CD14-positive monocyte (primary cell): Measurements from ENCODE around the gene ACOT7. TPM values are rescaled to one million over a fixed set of nuclear protein-coding genes. Genes with fewer than 3 reads are reported as not detected.

Experiments
- DNase-seq, 3 donors: peaks; one replicate each; pipeline ENCODE4 v3.0.0-alpha.2; 2011 to 2022
- H2AFZ ChIP-seq: 2 replicates; pipeline ENCODE4 v1.6.0; 2012; ENCODE audit warnings: mild to moderate bottlenecking, low read depth, low read length, inconsistent platforms; ENCODE audit not compliant: insufficient read depth, poor library complexity, severe bottlenecking
- H3K27ac ChIP-seq, 2 donors: 1 replicate in 1 of 2; 2 replicates in 1 of 2; pipeline ENCODE4 v1.5.1; 2012 to 2013; ENCODE audit warnings: low read length in 2 of 2, control low read depth in 1 of 2, inconsistent platforms in 1 of 2, low read depth in 1 of 2, mild to moderate bottlenecking in 1 of 2
- H3K27me3 ChIP-seq, 2 donors: one replicate each; pipeline versions ENCODE4 v1.6.0 to v1.6.1; 2011 to 2013; ENCODE audit warnings: low read length in 2 of 2; ENCODE audit not compliant: control insufficient read depth in 2 of 2, insufficient read depth in 2 of 2
- H3K36me3 ChIP-seq, 2 donors: replicated peaks in 1 of 2; 1 replicate in 1 of 2; 2 replicates in 1 of 2; pipeline versions ENCODE4 v1.5.1 to v1.6.1; 2012 to 2013; ENCODE audit warnings: low read length in 2 of 2, control low read depth in 1 of 2, inconsistent platforms in 1 of 2, mild to moderate bottlenecking in 1 of 2; ENCODE audit not compliant: insufficient read depth in 2 of 2, control insufficient read depth in 1 of 2
- H3K4me1 ChIP-seq, 2 donors: 1 replicate in 1 of 2; 2 replicates in 1 of 2; pipeline versions ENCODE4 v1.5.1 to v1.6.1; 2012 to 2013; ENCODE audit warnings: low read length in 2 of 2, control low read depth in 1 of 2, inconsistent platforms in 1 of 2, mild to moderate bottlenecking in 1 of 2, moderate library complexity in 1 of 2; ENCODE audit not compliant: insufficient read depth in 2 of 2, control insufficient read depth in 1 of 2
- H3K4me2 ChIP-seq: replicated peaks from 2 replicates; pipeline ENCODE3; 2012; ENCODE audit warnings: low read length, moderate library complexity, mild to moderate bottlenecking; ENCODE audit not compliant: poor library complexity, severe bottlenecking; ENCODE audit errors: extremely low read depth
- H3K4me3 ChIP-seq, 3 experiments: fragments of 200-600 bp in 1 of 3; sonication (generic) in 1 of 3; replicated peaks in 1 of 3; 1 replicate in 2 of 3; 2 replicates in 1 of 3; pipeline ENCODE4 v1.5.1; 2011 to 2013; ENCODE audit warnings: low read length in 3 of 3, mild to moderate bottlenecking in 3 of 3, control low read depth in 2 of 3, low read depth in 2 of 3, inconsistent platforms in 1 of 3, moderate library complexity in 1 of 3
- H3K79me2 ChIP-seq: 2 replicates; pipeline ENCODE4 v1.6.0; 2012; ENCODE audit warnings: mild to moderate bottlenecking, control low read depth, inconsistent platforms, low read length, moderate library complexity; ENCODE audit not compliant: insufficient read depth
- H3K9ac ChIP-seq: 2 replicates; pipeline ENCODE4 v1.6.0; 2017; ENCODE audit warnings: low read length, mild to moderate bottlenecking; ENCODE audit not compliant: insufficient read depth, poor library complexity, severe bottlenecking
- H3K9me3 ChIP-seq, 2 donors: replicated peaks in 1 of 2; 1 replicate in 1 of 2; 2 replicates in 1 of 2; pipeline versions ENCODE4 v1.5.1 to v1.6.1; 2012 to 2013; ENCODE audit warnings: low read length in 2 of 2, control low read depth in 1 of 2; ENCODE audit not compliant: control insufficient read depth in 1 of 2, insufficient read depth in 1 of 2
- H4K20me1 ChIP-seq: 2 replicates; pipeline ENCODE4 v1.6.0; 2012; ENCODE audit warnings: mild to moderate bottlenecking, low read length, control low read depth, moderate library complexity; ENCODE audit not compliant: insufficient read depth
- H3K27ac Mint-ChIP-seq, 7 donors: one replicate each; pipeline ENCODE4 v1.8.0; 2020; ENCODE audit warnings: mild to moderate bottlenecking in 7 of 7, mixed read lengths in 7 of 7, moderate library complexity in 6 of 7, inconsistent platforms in 2 of 7
- H3K27me3 Mint-ChIP-seq, 3 donors: one replicate each; pipeline ENCODE4 v1.8.0; 2021 to 2022; ENCODE audit warnings: low read depth in 3 of 3, mild to moderate bottlenecking in 3 of 3, mixed read lengths in 3 of 3, moderate library complexity in 3 of 3, inconsistent platforms in 1 of 3
- H3K36me3 Mint-ChIP-seq, 2 donors: one replicate each; pipeline ENCODE4 v1.8.0; 2020; ENCODE audit warnings: mixed read lengths in 2 of 2, inconsistent platforms in 1 of 2, mild to moderate bottlenecking in 1 of 2
- H3K4me1 Mint-ChIP-seq: one replicate; pipeline ENCODE4 v1.8.0; 2020; ENCODE audit warnings: mild to moderate bottlenecking, mixed read lengths
- H3K4me3 Mint-ChIP-seq, 2 donors: one replicate each; pipeline ENCODE4 v1.8.0; 2020; ENCODE audit warnings: mild to moderate bottlenecking in 2 of 2, mixed read lengths in 2 of 2, moderate library complexity in 1 of 2
- H3K9me3 Mint-ChIP-seq, 7 donors: one replicate each; pipeline ENCODE4 v1.8.0; 2020 to 2022; ENCODE audit warnings: mixed read lengths in 7 of 7, mild to moderate bottlenecking in 6 of 7, moderate library complexity in 6 of 7, inconsistent platforms in 2 of 7
- WGBS: methylation state at CpG from one replicate; pipeline ENCODE4 v1.1.5; 2013; ENCODE audit warnings: missing lambda C conversion rate; ENCODE audit not compliant: insufficient coverage; 5-methylcytosine and 5-hydroxymethylcytosine counted together
- intact Hi-C, 2 donors: fragments of 100-400 bp; cut with micrococcal nuclease; formaldehyde crosslinking; loops; one replicate each; pipeline versions ENCODE4 v1.15.0 to v1.15.1; 2023
- polyA plus RNA-seq, 3 donors: library from polyadenylated mRNA; depleted of rRNA in 1 of 3; unstranded in 2 of 3; stranded (reverse) in 1 of 3; fragments of 300-500 nt in 2 of 3; fragments of >200 nt in 1 of 3; fragmentation: Illumina TruSeq in 2 of 3; gene quantifications; 1 replicate in 2 of 3; 2 replicates in 1 of 3; pipeline ENCODE4 v1.2.3, GENCODE V29; 2012 to 2021
- TF ChIP-seq, protein P1 (sequence below): fragments of 200-600 bp; IDR thresholded peaks from one replicate; pipeline ENCODE4 v1.8.0; 2022; ENCODE audit warnings: antibody characterized with exemption, mild to moderate bottlenecking

The ACOT7 gene
- polyA plus RNA-seq, 3 donors = 0.63 to 4.3 (median 1.4) TPM

DNA sequence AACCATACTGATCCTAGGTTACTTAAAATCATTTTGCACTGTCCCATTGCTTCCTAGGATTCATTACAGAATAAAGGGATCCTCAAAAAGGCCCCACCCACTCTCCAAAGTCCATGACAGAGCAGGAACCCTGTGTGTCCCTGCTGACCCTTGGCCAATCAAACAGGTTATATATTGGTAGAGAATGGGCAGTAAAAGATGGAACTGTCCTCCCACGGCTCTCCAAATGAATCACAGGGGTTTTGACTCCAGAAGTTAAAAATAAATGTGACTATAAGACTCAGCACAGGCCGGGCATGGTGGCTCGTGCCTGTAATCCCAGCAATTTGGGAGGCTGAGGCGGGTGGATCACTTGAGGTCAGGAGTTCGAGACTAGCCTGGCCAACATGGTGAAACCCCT, 65.5 kb downstream of the ACOT7 start:
- H3K4me1 Mint-ChIP-seq = no peaks in the 10 kb centered on the region
- H3K27ac Mint-ChIP-seq = no peak overlapping the region
- Histone ChIP-seq H3K9ac (no peak overlapping the region), H3K79me2 (no peaks in the 10 kb centered on the region), H3K27me3 (no peaks in the 10 kb centered on the region), H3K36me3 (no peaks in the 10 kb centered on the region), H3K4me3 (no peak overlapping the region), H3K4me2 (no peak overlapping the region), H3K4me1 (no peaks in the 10 kb centered on the region), H3K9me3 (no peaks in the 10 kb centered on the region), H4K20me1 (no peaks in the 10 kb centered on the region), H2AFZ (no peak overlapping the region), H3K27ac (no peak overlapping the region)
- WGBS = 83% methylated on average over 2 of the region's 5 CpGs
- intact Hi-C loops = no loop called here
- TF ChIP-seq, protein P1, sequence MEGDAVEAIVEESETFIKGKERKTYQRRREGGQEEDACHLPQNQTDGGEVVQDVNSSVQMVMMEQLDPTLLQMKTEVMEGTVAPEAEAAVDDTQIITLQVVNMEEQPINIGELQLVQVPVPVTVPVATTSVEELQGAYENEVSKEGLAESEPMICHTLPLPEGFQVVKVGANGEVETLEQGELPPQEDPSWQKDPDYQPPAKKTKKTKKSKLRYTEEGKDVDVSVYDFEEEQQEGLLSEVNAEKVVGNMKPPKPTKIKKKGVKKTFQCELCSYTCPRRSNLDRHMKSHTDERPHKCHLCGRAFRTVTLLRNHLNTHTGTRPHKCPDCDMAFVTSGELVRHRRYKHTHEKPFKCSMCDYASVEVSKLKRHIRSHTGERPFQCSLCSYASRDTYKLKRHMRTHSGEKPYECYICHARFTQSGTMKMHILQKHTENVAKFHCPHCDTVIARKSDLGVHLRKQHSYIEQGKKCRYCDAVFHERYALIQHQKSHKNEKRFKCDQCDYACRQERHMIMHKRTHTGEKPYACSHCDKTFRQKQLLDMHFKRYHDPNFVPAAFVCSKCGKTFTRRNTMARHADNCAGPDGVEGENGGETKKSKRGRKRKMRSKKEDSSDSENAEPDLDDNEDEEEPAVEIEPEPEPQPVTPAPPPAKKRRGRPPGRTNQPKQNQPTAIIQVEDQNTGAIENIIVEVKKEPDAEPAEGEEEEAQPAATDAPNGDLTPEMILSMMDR = no peak
- H3K9me3 Mint-ChIP-seq = no peaks in the 10 kb centered on the region
- H3K36me3 Mint-ChIP-seq = peaks cover 0 to 16% of the 10 kb centered on the region in 2 donors
- H3K4me3 Mint-ChIP-seq = no peak overlapping the region
- DNase-seq = no peak
- H3K27me3 Mint-ChIP-seq = peaks cover 0 to 7% (median 0%) of the 10 kb centered on the region in 3 donors

DNA sequence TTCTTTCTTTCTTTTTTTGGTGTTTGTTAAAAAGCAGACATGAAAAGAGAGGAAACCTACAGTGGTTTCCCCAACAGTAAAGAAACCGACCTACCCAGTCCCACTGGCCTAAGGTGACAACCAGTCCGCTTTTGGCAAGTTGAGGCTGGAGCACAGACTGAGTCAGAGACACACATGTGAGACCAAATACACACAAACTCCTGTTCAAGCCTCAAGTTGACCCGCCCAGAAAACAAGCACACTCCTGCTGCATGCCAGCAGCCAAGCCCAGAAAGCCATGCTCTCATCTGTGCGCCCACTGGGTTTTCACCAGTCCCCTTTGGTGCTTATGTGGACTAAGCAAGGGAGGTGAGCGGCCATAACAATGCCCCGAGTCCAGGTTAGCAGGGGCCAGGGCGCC, 68.1 kb downstream of the ACOT7 start:
- Histone ChIP-seq H3K27me3 (no peaks in the 10 kb centered on the region), H3K4me1 (no peaks in the 10 kb centered on the region), H3K4me2 (no peak overlapping the region), H4K20me1 (no peaks in the 10 kb centered on the region), H3K27ac (no peak overlapping the region), H3K9me3 (no peaks in the 10 kb centered on the region), H3K79me2 (no peaks in the 10 kb centered on the region), H2AFZ (no peak overlapping the region), H3K9ac (no peak overlapping the region), H3K36me3 (no peaks in the 10 kb centered on the region), H3K4me3 (no peak overlapping the region)
- WGBS = 92% methylated on average over 5 of the region's 7 CpGs
- no peaks in the 10 kb centered on the region for H3K4me1 Mint-ChIP-seq
- no peak overlapping the region for H3K27ac Mint-ChIP-seq
- DNase-seq = no peak
- intact Hi-C loops = no loop called here
- no peak overlapping the region for H3K4me3 Mint-ChIP-seq
- H3K27me3 Mint-ChIP-seq = peaks cover 0 to 7% (median 0%) of the 10 kb centered on the region in 3 donors
- no peaks in the 10 kb centered on the region for H3K9me3 Mint-ChIP-seq
- H3K36me3 Mint-ChIP-seq = peaks cover 0 to 15% of the 10 kb centered on the region in 2 donors
- TF ChIP-seq, protein P1 = no peak
